ENCODE data around the gene LMTK2. TPM values are rescaled to one million over a fixed set of nuclear protein-coding genes. Genes with fewer than 3 reads are reported as not detected.

The LMTK2 gene
- total RNA-seq, 2 donors from 2014 or later: 14.4 to 16.2 TPM

- Mint-ChIP-seq H3K27ac (no peak overlapping the region), H3K4me1 (ENCODE audit: low read depth) (peaks cover 6% of the 10 kb centered on the region), H3K27me3 (ENCODE audit: low read depth) (no peaks in the 10 kb centered on the region), H3K4me3 (no peak overlapping the region), H3K9me3 (peaks cover 0 to 2% of the 10 kb centered on the region in 2 donors), H3K36me3 (ENCODE audit: insufficient read depth in 2 of 2) (peaks cover 7 to 11% of the 10 kb centered on the region in 2 donors)
- ATAC-seq (replicated peaks in 1 of 2) (no peak), DNase-seq (no peak)
Observed at GRCh38 chr7:98194672-98195457, 88.2 kb downstream of the LMTK2 start.

- no peak for DNase-seq
- Mint-ChIP-seq H3K27ac (no peak overlapping the region), H3K4me1 (ENCODE audit: low read depth) (peaks cover 27% of the 10 kb centered on the region), H3K36me3 (ENCODE audit: insufficient read depth in 2 of 2) (peaks cover 8 to 11% of the 10 kb centered on the region in 2 donors), H3K9me3 (peaks cover 0 to 2% of the 10 kb centered on the region in 2 donors), H3K4me3 (no peak overlapping the region), H3K27me3 (ENCODE audit: low read depth) (no peaks in the 10 kb centered on the region)
- no peak for ATAC-seq (replicated peaks in 1 of 2)
Observed at GRCh38 chr7:98196706-98197605, 90.3 kb downstream of the LMTK2 start.

GRCh38 chr7:98199131-98199530 is 92.5 kb downstream of the LMTK2 start:
- Mint-ChIP-seq H3K4me3 (no peak overlapping the region), H3K36me3 (ENCODE audit: insufficient read depth in 2 of 2) (peaks cover 8 to 11% of the 10 kb centered on the region in 2 donors), H3K4me1 (ENCODE audit: low read depth) (peaks cover 49% of the 10 kb centered on the region), H3K27me3 (ENCODE audit: low read depth) (no peaks in the 10 kb centered on the region), H3K27ac (no peak overlapping the region), H3K9me3 (peaks cover 0 to 2% of the 10 kb centered on the region in 2 donors)
- no peak for DNase-seq
- ATAC-seq (replicated peaks in 1 of 2): no peak

- Mint-ChIP-seq H3K4me3 (peak overlapping the region; percentile 10 to 20), H3K4me1 (ENCODE audit: low read depth) (peaks cover 50% of the 10 kb centered on the region), H3K27ac (peak overlapping the region; percentile 7), H3K9me3 (peaks cover 0 to 2% of the 10 kb centered on the region in 2 donors), H3K27me3 (ENCODE audit: low read depth) (no peaks in the 10 kb centered on the region), H3K36me3 (ENCODE audit: insufficient read depth in 2 of 2) (peaks cover 8 to 11% of the 10 kb centered on the region in 2 donors)
- peak; percentile 19 to 35 for ATAC-seq (replicated peaks in 1 of 2)
- no peak for DNase-seq
Observed at GRCh38 chr7:98200364-98200763, 93.7 kb downstream of the LMTK2 start.

- Mint-ChIP-seq H3K4me1 (ENCODE audit: low read depth) (peaks cover 50% of the 10 kb centered on the region), H3K9me3 (peaks cover 0 to 2% of the 10 kb centered on the region in 2 donors), H3K36me3 (ENCODE audit: insufficient read depth in 2 of 2) (peaks cover 8 to 11% of the 10 kb centered on the region in 2 donors), H3K27ac (peak overlapping the region; percentile 90), H3K4me3 (peak overlapping the region; percentile 64 to 82), H3K27me3 (ENCODE audit: low read depth) (no peaks in the 10 kb centered on the region)
- peak; percentile 70 to 83 for DNase-seq
- peak; percentile 89 to 93 for ATAC-seq (replicated peaks in 1 of 2)
Observed at GRCh38 chr7:98202367-98203195, 95.9 kb downstream of the LMTK2 start.

- Mint-ChIP-seq H3K4me3 (peak overlapping the region; percentile 64 to 82), H3K27me3 (ENCODE audit: low read depth) (no peaks in the 10 kb centered on the region), H3K9me3 (peaks cover 0 to 2% of the 10 kb centered on the region in 2 donors), H3K36me3 (ENCODE audit: insufficient read depth in 2 of 2) (peaks cover 8% of the 10 kb centered on the region in 2 donors), H3K27ac (no peak overlapping the region), H3K4me1 (ENCODE audit: low read depth) (peaks cover 50% of the 10 kb centered on the region)
- DNase-seq (peak in 1 of 2 donors; percentile 45), ATAC-seq (replicated peaks in 1 of 2) (peak; percentile 22 to 25)
Observed at GRCh38 chr7:98203261-98203963, 96.8 kb downstream of the LMTK2 start.

GRCh38 chr7:98203964-98204605 is 97.4 kb downstream of the LMTK2 start:
- H3K4me3 Mint-ChIP-seq: peak overlapping the region; percentile 64 to 82

GRCh38 chr7:98204670-98205069 is 98.0 kb downstream of the LMTK2 start:
- Mint-ChIP-seq H3K27me3 (ENCODE audit: low read depth) (no peaks in the 10 kb centered on the region), H3K4me3 (no peak overlapping the region), H3K9me3 (no peaks in the 10 kb centered on the region), H3K27ac (no peak overlapping the region), H3K36me3 (ENCODE audit: insufficient read depth in 2 of 2) (peaks cover 2 to 3% of the 10 kb centered on the region in 2 donors), H3K4me1 (ENCODE audit: low read depth) (peaks cover 46% of the 10 kb centered on the region)
- DNase-seq (no peak), ATAC-seq (replicated peaks in 1 of 2) (no peak)

More at GRCh38 chr7:98203964-98204605, 97.4 kb downstream of the LMTK2 start:
- H3K27me3 Mint-ChIP-seq (ENCODE audit: low read depth): no peaks in the 10 kb centered on the region
- ATAC-seq (replicated peaks in 1 of 2): no peak
- H3K4me1 Mint-ChIP-seq (ENCODE audit: low read depth): peaks cover 50% of the 10 kb centered on the region
- H3K9me3 Mint-ChIP-seq: peaks cover 0 to 2% of the 10 kb centered on the region in 2 donors
- DNase-seq: no peak
- H3K36me3 Mint-ChIP-seq (ENCODE audit: insufficient read depth in 2 of 2): peaks cover 5 to 6% of the 10 kb centered on the region in 2 donors
- no peak overlapping the region for H3K27ac Mint-ChIP-seq

GRCh38 chr7:98205162-98205845 is 98.6 kb downstream of the LMTK2 start:
- Mint-ChIP-seq H3K4me3 (no peak overlapping the region), H3K27me3 (ENCODE audit: low read depth) (no peaks in the 10 kb centered on the region), H3K9me3 (no peaks in the 10 kb centered on the region), H3K27ac (no peak overlapping the region), H3K4me1 (ENCODE audit: low read depth) (peaks cover 39% of the 10 kb centered on the region), H3K36me3 (ENCODE audit: insufficient read depth in 2 of 2) (no peaks in the 10 kb centered on the region)
- DNase-seq (no peak), ATAC-seq (replicated peaks in 1 of 2) (no peak)

- Mint-ChIP-seq H3K36me3 (ENCODE audit: insufficient read depth in 2 of 2) (no peaks in the 10 kb centered on the region), H3K9me3 (no peaks in the 10 kb centered on the region), H3K4me1 (ENCODE audit: low read depth) (peaks cover 26% of the 10 kb centered on the region), H3K27ac (no peak overlapping the region), H3K4me3 (no peak overlapping the region), H3K27me3 (ENCODE audit: low read depth) (no peaks in the 10 kb centered on the region)
- no peak for DNase-seq
- ATAC-seq (replicated peaks in 1 of 2): no peak
Observed at GRCh38 chr7:98206451-98207330, 100.0 kb downstream of the LMTK2 start.

Measured in activated T-cell treated with anti-CD3 and anti-CD28 coated beads, Interleukin-2, amount 50 U/mL, for 72 hours (primary cell).